HEK293 (cell line): ENCODE data around the gene MUTYH.

ENCODE experiments used
- KLF10 ChIP-seq: fragments of 450-650 bp; IDR thresholded peaks from 2 replicates; pipeline ENCODE4 v1.5.1; 2018; ENCODE audit warnings: missing biosample characterization, mild to moderate bottlenecking, missing genetic modification characterization
- KLF16 ChIP-seq: fragments of 450-650 bp; formaldehyde crosslinking; IDR thresholded peaks from 2 replicates; pipeline ENCODE4 v1.5.1; 2017; ENCODE audit warnings: missing biosample characterization, missing genetic modification characterization
- OVOL3 ChIP-seq: fragments of 450-650 bp; formaldehyde crosslinking; IDR thresholded peaks from 2 replicates; pipeline ENCODE4 v1.5.1; 2016; ENCODE audit warnings: missing biosample characterization, missing genetic modification characterization
- SP2 ChIP-seq: fragments of 450-650 bp; formaldehyde crosslinking; IDR thresholded peaks from 2 replicates; pipeline ENCODE4 v1.5.1; 2016; ENCODE audit warnings: missing biosample characterization, missing genetic modification characterization
- WT1 ChIP-seq: fragments of 450-650 bp; formaldehyde crosslinking; IDR thresholded peaks from 2 replicates; pipeline ENCODE4 v1.5.1; 2016; ENCODE audit warnings: missing biosample characterization, missing genetic modification characterization
- YY1 ChIP-seq: fragments of 450-650 bp; formaldehyde crosslinking; IDR thresholded peaks from 2 replicates; pipeline ENCODE4 v1.5.1; 2018; ENCODE audit warnings: missing biosample characterization, missing genetic modification characterization
- YY2 ChIP-seq: fragments of 450-650 bp; formaldehyde crosslinking; IDR thresholded peaks from 2 replicates; pipeline ENCODE4 v1.5.1; 2016; ENCODE audit warnings: missing biosample characterization, missing genetic modification characterization
- ZBTB17 ChIP-seq: fragments of 450-650 bp; formaldehyde crosslinking; IDR thresholded peaks from 2 replicates; pipeline ENCODE4 v1.5.1; 2016; ENCODE audit warnings: missing biosample characterization, missing genetic modification characterization
- ZFP69B ChIP-seq: fragments of 450-650 bp; formaldehyde crosslinking; IDR thresholded peaks from 2 replicates; pipeline ENCODE4 v1.5.1; 2016; ENCODE audit warnings: missing biosample characterization, missing genetic modification characterization
- ZNF146 ChIP-seq: fragments of 450-650 bp; formaldehyde crosslinking; IDR thresholded peaks from 2 replicates; pipeline ENCODE4 v1.5.1; 2016; ENCODE audit warnings: missing biosample characterization, missing genetic modification characterization
- ZNF175 ChIP-seq: fragments of 450-650 bp; formaldehyde crosslinking; IDR thresholded peaks from 2 replicates; pipeline ENCODE4 v1.5.1; 2016; ENCODE audit warnings: missing biosample characterization, missing genetic modification characterization
- ZNF184 ChIP-seq: fragments of 450-650 bp; IDR thresholded peaks from 2 replicates; pipeline ENCODE4 v1.5.1; 2018; ENCODE audit warnings: missing biosample characterization, mild to moderate bottlenecking, missing genetic modification characterization
- ZNF433 ChIP-seq: fragments of 450-650 bp; formaldehyde crosslinking; IDR thresholded peaks from 2 replicates; pipeline ENCODE4 v1.5.1; 2016; ENCODE audit warnings: missing biosample characterization, missing genetic modification characterization, low read depth
- ZNF514 ChIP-seq: fragments of 450-650 bp; formaldehyde crosslinking; IDR thresholded peaks from 2 replicates; pipeline ENCODE4 v1.5.1; 2016; ENCODE audit warnings: missing biosample characterization, missing genetic modification characterization
- ZNF530 ChIP-seq: fragments of 450-650 bp; formaldehyde crosslinking; IDR thresholded peaks from 2 replicates; pipeline ENCODE4 v1.5.1; 2016; ENCODE audit warnings: low read depth, missing biosample characterization, missing genetic modification characterization
- ZNF571 ChIP-seq: fragments of 450-650 bp; formaldehyde crosslinking; IDR thresholded peaks from 2 replicates; pipeline ENCODE4 v1.5.0; 2017; ENCODE audit warnings: missing biosample characterization, missing genetic modification characterization
- ZNF610 ChIP-seq: fragments of 450-650 bp; formaldehyde crosslinking; IDR thresholded peaks from 2 replicates; pipeline ENCODE4 v1.5.1; 2016; ENCODE audit warnings: missing biosample characterization, missing genetic modification characterization, borderline replicate concordance
- ZNF621 ChIP-seq: fragments of 450-650 bp; formaldehyde crosslinking; IDR thresholded peaks from 2 replicates; pipeline ENCODE4 v1.5.1; 2017; ENCODE audit warnings: missing biosample characterization, missing genetic modification characterization
- ZNF623 ChIP-seq: fragments of 450-650 bp; formaldehyde crosslinking; IDR thresholded peaks from 2 replicates; pipeline ENCODE4 v1.5.1; 2016; ENCODE audit warnings: missing biosample characterization, missing genetic modification characterization
- ZNF677 ChIP-seq: fragments of 450-650 bp; IDR thresholded peaks from 2 replicates; pipeline ENCODE4 v1.5.0; 2018; ENCODE audit warnings: missing biosample characterization, mild to moderate bottlenecking, missing genetic modification characterization, moderate library complexity
- ZNF777 ChIP-seq: fragments of 450-650 bp; formaldehyde crosslinking; IDR thresholded peaks from 2 replicates; pipeline ENCODE4 v1.5.1; 2017; ENCODE audit warnings: missing biosample characterization, missing genetic modification characterization, borderline replicate concordance
- ZNF785 ChIP-seq: fragments of 450-650 bp; formaldehyde crosslinking; IDR thresholded peaks from 2 replicates; pipeline ENCODE4 v1.5.1; 2016; ENCODE audit warnings: missing biosample characterization, missing genetic modification characterization
- TF ChIP-seq, protein P1 (sequence below): fragments of 450-650 bp; formaldehyde crosslinking; IDR thresholded peaks from 2 replicates; pipeline ENCODE4 v1.5.1; 2017; ENCODE audit warnings: missing biosample characterization, missing genetic modification characterization
- TF ChIP-seq, protein P2 (sequence below): fragments of 450-650 bp; formaldehyde crosslinking; IDR thresholded peaks from 2 replicates; pipeline ENCODE4 v1.5.1; 2016; ENCODE audit warnings: missing biosample characterization, missing genetic modification characterization
- TF ChIP-seq, protein P3 (sequence below): fragments of 450-650 bp; formaldehyde crosslinking; IDR thresholded peaks from 2 replicates; pipeline ENCODE4 v1.5.1; 2016; ENCODE audit warnings: missing biosample characterization, missing genetic modification characterization
- TF ChIP-seq, protein P4 (sequence below): fragments of 450-650 bp; formaldehyde crosslinking; optimal IDR thresholded peaks from 2 replicates; pipeline ENCODE3; 2016; ENCODE audit warnings: missing biosample characterization, mild to moderate bottlenecking, missing genetic modification characterization
- TF ChIP-seq, protein P5 (sequence below): fragments of 450-650 bp; formaldehyde crosslinking; IDR thresholded peaks from 2 replicates; pipeline ENCODE4 v1.5.1; 2016; ENCODE audit warnings: missing biosample characterization, missing genetic modification characterization

MUTYH gene

DNA sequence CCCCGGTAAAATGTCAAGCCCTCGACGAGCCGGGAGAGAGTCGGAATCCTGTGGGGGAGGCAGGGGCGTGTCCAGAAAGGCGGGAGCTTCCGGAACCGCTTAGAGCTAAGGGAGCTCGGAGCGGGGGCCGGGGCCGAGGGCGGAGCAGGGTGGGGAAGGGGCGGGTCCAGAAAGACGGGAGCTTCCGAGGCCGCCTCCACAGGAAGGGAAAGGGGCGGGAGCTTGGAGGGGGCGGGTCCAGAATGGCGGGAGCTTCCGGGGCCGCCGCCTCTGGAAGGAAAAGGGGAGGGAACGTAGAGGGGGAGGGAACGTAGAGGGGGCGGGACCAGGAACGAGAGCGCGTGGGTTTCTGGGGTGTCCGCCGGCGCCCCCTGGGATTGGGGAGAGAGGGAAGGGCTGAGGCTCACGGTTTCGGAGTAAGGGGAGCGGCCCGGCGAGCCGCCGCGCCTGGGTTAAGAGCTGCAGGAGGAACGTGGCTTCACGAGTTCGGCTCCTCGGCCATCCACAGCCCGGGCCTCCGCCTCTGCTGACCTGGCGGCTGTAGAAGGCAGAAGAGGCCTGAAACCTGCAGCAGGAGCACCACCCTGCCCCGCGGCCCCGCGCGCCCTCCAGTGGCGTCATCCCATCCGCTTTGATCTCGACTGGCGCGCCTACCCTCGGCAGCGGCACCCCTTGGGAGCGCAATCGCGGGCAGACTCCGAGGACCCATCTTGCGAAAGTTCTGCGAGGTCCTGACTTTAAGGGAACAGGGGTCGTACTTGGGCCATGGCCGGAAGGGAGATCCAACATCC, 36.5 kb downstream of the MUTYH start (continued):
- TF ChIP-seq ZFP69B (no peak; the same call in none of the 2 replicates), KLF10 (peak; percentile 83), ZNF621 (tag by site-specific recombination) (no peak), ZNF610 (tag by site-specific recombination) (peak; percentile 88), ZBTB17 (peak; percentile 99), ZNF530 (tag by site-specific recombination) (no peak), ZNF184 (no peak), ZNF514 (tag by site-specific recombination) (no peak), ZNF677 (tag by site-specific recombination) (no peak), KLF16 (tag by site-specific recombination) (peak; percentile 97), ZNF433 (tag by site-specific recombination) (no peak), WT1 (peak; percentile 73), YY2 (peak; percentile 43), SP2 (peak; percentile 96), ZNF777 (no peak), ZNF785 (tag by site-specific recombination) (0 out of 2 replicates have a peak, but pooled peaks have one; percentile 51), ZNF571 (no peak), OVOL3 (tag by site-specific recombination) (peak; percentile 80), ZNF175 (tag by site-specific recombination) (no peak), ZNF623 (tag by site-specific recombination) (peak; percentile 29; the same call in 1 of the 2 replicates), ZNF146 (peak; percentile 42), YY1 (tag by site-specific recombination) (peak; percentile 80)
- TF ChIP-seq, protein P1, sequence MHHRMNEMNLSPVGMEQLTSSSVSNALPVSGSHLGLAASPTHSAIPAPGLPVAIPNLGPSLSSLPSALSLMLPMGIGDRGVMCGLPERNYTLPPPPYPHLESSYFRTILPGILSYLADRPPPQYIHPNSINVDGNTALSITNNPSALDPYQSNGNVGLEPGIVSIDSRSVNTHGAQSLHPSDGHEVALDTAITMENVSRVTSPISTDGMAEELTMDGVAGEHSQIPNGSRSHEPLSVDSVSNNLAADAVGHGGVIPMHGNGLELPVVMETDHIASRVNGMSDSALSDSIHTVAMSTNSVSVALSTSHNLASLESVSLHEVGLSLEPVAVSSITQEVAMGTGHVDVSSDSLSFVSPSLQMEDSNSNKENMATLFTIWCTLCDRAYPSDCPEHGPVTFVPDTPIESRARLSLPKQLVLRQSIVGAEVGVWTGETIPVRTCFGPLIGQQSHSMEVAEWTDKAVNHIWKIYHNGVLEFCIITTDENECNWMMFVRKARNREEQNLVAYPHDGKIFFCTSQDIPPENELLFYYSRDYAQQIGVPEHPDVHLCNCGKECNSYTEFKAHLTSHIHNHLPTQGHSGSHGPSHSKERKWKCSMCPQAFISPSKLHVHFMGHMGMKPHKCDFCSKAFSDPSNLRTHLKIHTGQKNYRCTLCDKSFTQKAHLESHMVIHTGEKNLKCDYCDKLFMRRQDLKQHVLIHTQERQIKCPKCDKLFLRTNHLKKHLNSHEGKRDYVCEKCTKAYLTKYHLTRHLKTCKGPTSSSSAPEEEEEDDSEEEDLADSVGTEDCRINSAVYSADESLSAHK (tag by site-specific recombination) = peak; percentile 64
- TF ChIP-seq, protein P2, sequence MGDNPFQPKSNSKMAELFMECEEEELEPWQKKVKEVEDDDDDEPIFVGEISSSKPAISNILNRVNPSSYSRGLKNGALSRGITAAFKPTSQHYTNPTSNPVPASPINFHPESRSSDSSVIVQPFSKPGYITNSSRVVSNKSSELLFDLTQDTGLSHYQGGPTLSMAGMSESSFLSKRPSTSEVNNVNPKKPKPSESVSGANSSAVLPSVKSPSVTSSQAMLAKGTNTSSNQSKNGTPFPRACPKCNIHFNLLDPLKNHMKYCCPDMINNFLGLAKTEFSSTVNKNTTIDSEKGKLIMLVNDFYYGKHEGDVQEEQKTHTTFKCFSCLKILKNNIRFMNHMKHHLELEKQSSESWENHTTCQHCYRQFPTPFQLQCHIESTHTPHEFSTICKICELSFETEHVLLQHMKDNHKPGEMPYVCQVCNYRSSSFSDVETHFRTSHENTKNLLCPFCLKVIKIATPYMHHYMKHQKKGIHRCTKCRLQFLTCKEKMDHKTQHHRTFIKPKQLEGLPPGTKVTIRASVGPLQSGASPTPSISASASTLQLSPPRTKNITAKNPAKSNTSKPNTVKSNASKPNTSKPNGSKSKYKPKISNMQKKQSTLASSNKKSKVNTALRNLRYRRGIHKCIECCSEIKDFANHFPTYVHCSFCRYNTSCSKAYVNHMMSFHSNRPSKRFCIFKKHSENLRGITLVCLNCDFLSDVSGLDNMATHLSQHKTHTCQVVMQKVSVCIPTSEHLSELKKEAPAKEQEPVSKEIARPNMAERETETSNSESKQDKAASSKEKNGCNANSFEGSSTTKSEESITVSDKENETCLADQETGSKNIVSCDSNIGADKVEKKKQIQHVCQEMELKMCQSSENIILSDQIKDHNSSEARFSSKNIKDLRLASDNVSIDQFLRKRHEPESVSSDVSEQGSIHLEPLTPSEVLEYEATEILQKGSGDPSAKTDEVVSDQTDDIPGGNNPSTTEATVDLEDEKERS (tag by site-specific recombination) = no peak
- TF ChIP-seq, protein P3, sequence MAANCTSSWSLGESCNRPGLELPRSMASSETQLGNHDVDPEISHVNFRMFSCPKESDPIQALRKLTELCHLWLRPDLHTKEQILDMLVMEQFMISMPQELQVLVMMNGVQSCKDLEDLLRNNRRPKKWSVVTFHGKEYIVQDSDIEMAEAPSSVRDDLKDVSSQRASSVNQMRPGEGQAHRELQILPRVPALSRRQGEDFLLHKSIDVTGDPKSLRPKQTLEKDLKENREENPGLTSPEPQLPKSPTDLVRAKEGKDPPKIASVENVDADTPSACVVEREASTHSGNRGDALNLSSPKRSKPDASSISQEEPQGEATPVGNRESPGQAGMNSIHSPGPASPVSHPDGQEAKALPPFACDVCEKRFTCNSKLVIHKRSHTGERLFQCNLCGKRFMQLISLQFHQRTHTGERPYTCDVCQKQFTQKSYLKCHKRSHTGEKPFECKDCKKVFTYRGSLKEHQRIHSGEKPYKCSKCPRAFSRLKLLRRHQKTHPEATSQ (tag by site-specific recombination) = peak; percentile 85; the same call in 1 of the 2 replicates
- TF ChIP-seq, protein P4, sequence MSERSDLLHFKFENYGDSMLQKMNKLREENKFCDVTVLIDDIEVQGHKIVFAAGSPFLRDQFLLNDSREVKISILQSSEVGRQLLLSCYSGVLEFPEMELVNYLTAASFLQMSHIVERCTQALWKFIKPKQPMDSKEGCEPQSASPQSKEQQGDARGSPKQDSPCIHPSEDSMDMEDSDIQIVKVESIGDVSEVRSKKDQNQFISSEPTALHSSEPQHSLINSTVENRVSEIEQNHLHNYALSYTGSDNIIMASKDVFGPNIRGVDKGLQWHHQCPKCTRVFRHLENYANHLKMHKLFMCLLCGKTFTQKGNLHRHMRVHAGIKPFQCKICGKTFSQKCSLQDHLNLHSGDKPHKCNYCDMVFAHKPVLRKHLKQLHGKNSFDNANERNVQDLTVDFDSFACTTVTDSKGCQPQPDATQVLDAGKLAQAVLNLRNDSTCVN = peak; percentile 97
- TF ChIP-seq, protein P5, sequence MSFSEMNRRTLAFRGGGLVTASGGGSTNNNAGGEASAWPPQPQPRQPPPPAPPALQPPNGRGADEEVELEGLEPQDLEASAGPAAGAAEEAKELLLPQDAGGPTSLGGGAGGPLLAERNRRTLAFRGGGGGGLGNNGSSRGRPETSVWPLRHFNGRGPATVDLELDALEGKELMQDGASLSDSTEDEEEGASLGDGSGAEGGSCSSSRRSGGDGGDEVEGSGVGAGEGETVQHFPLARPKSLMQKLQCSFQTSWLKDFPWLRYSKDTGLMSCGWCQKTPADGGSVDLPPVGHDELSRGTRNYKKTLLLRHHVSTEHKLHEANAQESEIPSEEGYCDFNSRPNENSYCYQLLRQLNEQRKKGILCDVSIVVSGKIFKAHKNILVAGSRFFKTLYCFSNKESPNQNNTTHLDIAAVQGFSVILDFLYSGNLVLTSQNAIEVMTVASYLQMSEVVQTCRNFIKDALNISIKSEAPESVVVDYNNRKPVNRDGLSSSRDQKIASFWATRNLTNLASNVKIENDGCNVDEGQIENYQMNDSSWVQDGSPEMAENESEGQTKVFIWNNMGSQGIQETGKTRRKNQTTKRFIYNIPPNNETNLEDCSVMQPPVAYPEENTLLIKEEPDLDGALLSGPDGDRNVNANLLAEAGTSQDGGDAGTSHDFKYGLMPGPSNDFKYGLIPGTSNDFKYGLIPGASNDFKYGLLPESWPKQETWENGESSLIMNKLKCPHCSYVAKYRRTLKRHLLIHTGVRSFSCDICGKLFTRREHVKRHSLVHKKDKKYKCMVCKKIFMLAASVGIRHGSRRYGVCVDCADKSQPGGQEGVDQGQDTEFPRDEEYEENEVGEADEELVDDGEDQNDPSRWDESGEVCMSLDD (tag by site-specific recombination) = peak; percentile 98
